Middle frontal gyrus (tissue), 1 donor: ENCODE data around the gene TBRG4.

Source experiments
- DNase-seq: peaks from one replicate; pipeline ENCODE4 v3.0.0-alpha.2; 2015; ENCODE audit warnings: low spot score; ENCODE audit errors: extremely low spot score

The TBRG4 gene

GRCh38 chr7:45060295-45060694 is 51.2 kb downstream of the TBRG4 start:
- DNase-seq, result no peak

GRCh38 chr7:45057878-45058277 is 53.6 kb downstream of the TBRG4 start:
- no peak for DNase-seq

DNA sequence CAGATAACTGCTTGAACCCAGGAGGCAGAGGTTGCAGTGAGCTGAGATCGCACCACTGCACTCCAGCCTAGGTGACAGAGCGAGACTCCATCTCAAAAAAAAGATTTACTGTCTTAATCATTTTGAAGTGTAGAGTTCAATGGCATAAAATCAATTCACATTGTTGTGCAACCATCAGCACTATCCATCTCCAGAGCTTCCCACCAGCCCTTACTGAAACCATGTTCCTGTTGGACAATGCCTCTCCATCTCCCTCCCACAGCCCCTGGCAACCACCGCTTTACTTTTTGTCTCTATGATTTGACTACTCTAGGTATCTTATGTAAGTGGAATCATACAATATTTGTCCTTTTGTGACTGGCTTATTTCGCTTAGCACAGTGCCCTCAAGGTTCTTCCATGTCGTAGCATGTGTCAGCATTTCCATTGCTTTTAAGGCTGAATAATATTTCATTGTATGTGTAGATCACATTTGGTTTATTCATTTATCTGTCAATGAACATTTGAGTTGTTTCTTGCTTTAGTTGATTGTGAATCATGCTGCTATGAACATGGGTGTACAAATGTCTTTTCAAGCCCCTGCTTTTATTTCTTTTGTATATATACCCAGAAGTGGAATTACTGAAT is 55.8 kb downstream of the TBRG4 start:
- no peak for DNase-seq

GRCh38 chr7:45055016-45055415 is 56.5 kb downstream of the TBRG4 start:
- no peak for DNase-seq

DNA sequence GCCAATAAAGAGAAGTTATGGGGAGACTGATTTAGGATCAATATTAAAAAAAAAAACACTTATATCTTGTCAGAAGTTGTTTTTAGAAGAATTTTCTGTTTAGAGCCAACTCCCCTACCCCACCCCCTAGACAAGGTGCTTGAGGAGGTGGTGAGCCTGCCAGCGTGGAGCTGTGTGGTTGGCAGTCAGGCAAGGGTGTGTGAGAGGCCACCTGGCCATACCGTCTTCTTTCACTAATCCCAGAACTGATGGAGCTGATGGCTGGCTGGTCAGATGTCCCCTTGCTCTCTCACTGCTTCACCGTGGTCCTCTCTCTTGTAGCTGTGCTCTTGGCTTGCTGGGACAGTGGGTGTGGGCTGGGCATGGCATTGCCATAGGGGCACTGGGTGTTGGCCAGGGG is 57.1 kb downstream of the TBRG4 start:
- no peak for DNase-seq

DNA sequence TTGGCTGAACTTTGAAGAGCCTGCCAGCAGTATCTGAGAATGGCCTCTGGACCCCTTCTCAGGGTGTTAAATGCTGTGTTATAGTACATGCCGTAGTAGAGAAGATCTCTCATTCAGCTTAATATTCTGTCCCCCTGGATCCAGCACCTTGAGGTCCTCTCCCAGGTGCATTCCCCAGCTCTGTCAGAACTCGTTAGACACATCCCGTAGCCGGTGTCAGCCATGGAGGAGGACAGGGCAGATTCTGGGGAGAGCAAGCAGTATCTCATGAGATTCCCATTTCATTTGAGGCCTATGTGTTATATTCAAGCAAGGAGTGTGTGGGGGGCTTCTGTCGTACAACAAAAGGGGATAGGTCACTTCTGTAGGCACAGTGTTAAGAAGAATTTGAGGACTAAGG is 57.6 kb downstream of the TBRG4 start:
- no peak for DNase-seq

GRCh38 chr7:45053401-45053800 is 58.1 kb downstream of the TBRG4 start:
- no peak for DNase-seq

GRCh38 chr7:45052011-45052410 is 59.5 kb downstream of the TBRG4 start:
- no peak for DNase-seq

GRCh38 chr7:45050198-45050597 is 61.3 kb downstream of the TBRG4 start:
- no peak for DNase-seq
